Measurements from ENCODE around the gene MAP2K5. TPM values are rescaled to one million over a fixed set of nuclear protein-coding genes. Genes with fewer than 3 reads are reported as not detected.
"Not testable (repeated sequence)": the region's sequence is repeated elsewhere in the genome, so short reads cannot be mapped to it uniquely, and the experiment has no call there.

The MAP2K5 gene
- total and polyA plus RNA-seq, 8 donors = 1.8 to 94.6 (median 11.1) TPM

- Histone ChIP-seq H3K4me3 (no peak overlapping the region), H3K4me1 (no peaks in the 10 kb centered on the region), H3K9me3 (no peaks in the 10 kb centered on the region), H3K36me3 (peaks cover 5 to 33% (median 24%) of the 10 kb centered on the region in 4 donors), H3K27me3 (no peaks in the 10 kb centered on the region), H3K27ac (no peak overlapping the region)
- WGBS, 5 donors = 31 to 50% (median 42%) methylated on average over 2 of the region's 2 CpGs
- DNase-seq = no peak
- intact Hi-C loops (cut with DNase I; ENCODE audit: low total_unique reads) = no loop called here
- TF ChIP-seq EP300 (IDR thresholded peaks at IDR 0.05) = no peak
- TF ChIP-seq CTCF (IDR thresholded peaks at IDR 0.05) = no peak
Measured at GRCh38 chr15:67646847-67647246, 104.3 kb downstream of the MAP2K5 start.

GRCh38 chr15:67652586-67652985 lies 110.1 kb downstream of the MAP2K5 start:
- Histone ChIP-seq H3K27ac (no peak overlapping the region), H3K36me3 (peaks cover 1 to 68% (median 24%) of the 10 kb centered on the region in 4 donors), H3K4me1 (no peaks in the 10 kb centered on the region), H3K9me3 (peaks cover 0 to 21% (median 7%) of the 10 kb centered on the region in 4 donors), H3K4me3 (no peak overlapping the region), H3K27me3 (no peaks in the 10 kb centered on the region)
- no peak for TF ChIP-seq POLR2AphosphoS5 (IDR thresholded peaks at IDR 0.05)
- 94 to 98% (median 97%) methylated on average over 2 of the region's 2 CpGs for WGBS, 5 donors
- no peak for DNase-seq
- intact Hi-C loops (cut with DNase I; ENCODE audit: low total_unique reads) = no loop called here

GRCh38 chr15:67660446-67660845 lies 117.9 kb downstream of the MAP2K5 start:
- H3K27ac ChIP-seq = no peak overlapping the region
- TF ChIP-seq CTCF (IDR thresholded peaks at IDR 0.05) = no peak
- no peak for TF ChIP-seq EP300 (IDR thresholded peaks at IDR 0.05)
- TF ChIP-seq POLR2AphosphoS5 (IDR thresholded peaks at IDR 0.05) = no peak
- no peak for TF ChIP-seq POLR2A (IDR thresholded peaks at IDR 0.05)
- intact Hi-C loops (cut with DNase I; ENCODE audit: low total_unique reads) = no loop called here
- peaks cover 0 to 48% (median 34%) of the 10 kb centered on the region in 4 donors for H3K36me3 ChIP-seq
- H3K4me3 ChIP-seq = no peak overlapping the region
- H3K27me3 ChIP-seq = no peaks in the 10 kb centered on the region
- no peaks in the 10 kb centered on the region for H3K9me3 ChIP-seq
- H3K4me1 ChIP-seq = no peaks in the 10 kb centered on the region
- DNase-seq = no peak

GRCh38 chr15:67660874-67661606 lies 118.5 kb downstream of the MAP2K5 start:
- Histone ChIP-seq H3K27me3 (no peaks in the 10 kb centered on the region), H3K4me3 (no peak overlapping the region), H3K36me3 (peaks cover 0 to 42% (median 33%) of the 10 kb centered on the region in 4 donors), H3K9me3 (no peaks in the 10 kb centered on the region), H3K27ac (no peak overlapping the region), H3K4me1 (no peaks in the 10 kb centered on the region)
- intact Hi-C loops (cut with DNase I; ENCODE audit: low total_unique reads) = no loop called here
- TF ChIP-seq CTCF (IDR thresholded peaks at IDR 0.05) (no peak), EP300 (IDR thresholded peaks at IDR 0.05) (no peak), POLR2AphosphoS5 (IDR thresholded peaks at IDR 0.05) (no peak), POLR2A (IDR thresholded peaks at IDR 0.05) (no peak)
- no peak for DNase-seq
- 91 to 96% (median 94%) methylated on average over 2 of the region's 2 CpGs for WGBS, 5 donors

- no peaks in the 10 kb centered on the region for H3K9me3 ChIP-seq
- H3K4me3 ChIP-seq = no peak overlapping the region
- DNase-seq = no peak
- intact Hi-C loops (cut with DNase I; ENCODE audit: low total_unique reads) = no loop called here
- H3K27ac ChIP-seq = no peak overlapping the region
- WGBS, 5 donors = 81 to 92% (median 86%) methylated on average over 2 of the region's 2 CpGs
- no peaks in the 10 kb centered on the region for H3K36me3 ChIP-seq
- H3K4me1 ChIP-seq = no peaks in the 10 kb centered on the region
- TF ChIP-seq CTCF (IDR thresholded peaks at IDR 0.05) (no peak), EP300 (IDR thresholded peaks at IDR 0.05) (no peak), POLR2A (IDR thresholded peaks at IDR 0.05) (no peak), POLR2AphosphoS5 (IDR thresholded peaks at IDR 0.05) (no peak)
- H3K27me3 ChIP-seq = no peaks in the 10 kb centered on the region
Measured at GRCh38 chr15:67670647-67671305, 128.3 kb downstream of the MAP2K5 start.

- WGBS, 5 donors = 86 to 99% (median 97%) methylated on average over 1 to 2 of the region's 2 CpGs
- intact Hi-C loops (cut with DNase I; ENCODE audit: low total_unique reads); H3K27ac ChIP-seq; DNase-seq; H3K9me3 ChIP-seq; H3K27me3 ChIP-seq; H3K4me3 ChIP-seq; H3K36me3 ChIP-seq; H3K4me1 ChIP-seq: not testable (repeated sequence)
Measured at GRCh38 chr15:67672834-67673233, 130.3 kb downstream of the MAP2K5 start.
